ENCODE measurements around the gene LDAH. TPM values are rescaled to one million over a fixed set of nuclear protein-coding genes. Genes with fewer than 3 reads are reported as not detected.
A peak's percentile ranks its signal among the peaks of the same experiment; 100 is the strongest.

The LDAH gene
- total RNA-seq: 10 to 100 TPM; 31.0 to 37.1 TPM

DNA sequence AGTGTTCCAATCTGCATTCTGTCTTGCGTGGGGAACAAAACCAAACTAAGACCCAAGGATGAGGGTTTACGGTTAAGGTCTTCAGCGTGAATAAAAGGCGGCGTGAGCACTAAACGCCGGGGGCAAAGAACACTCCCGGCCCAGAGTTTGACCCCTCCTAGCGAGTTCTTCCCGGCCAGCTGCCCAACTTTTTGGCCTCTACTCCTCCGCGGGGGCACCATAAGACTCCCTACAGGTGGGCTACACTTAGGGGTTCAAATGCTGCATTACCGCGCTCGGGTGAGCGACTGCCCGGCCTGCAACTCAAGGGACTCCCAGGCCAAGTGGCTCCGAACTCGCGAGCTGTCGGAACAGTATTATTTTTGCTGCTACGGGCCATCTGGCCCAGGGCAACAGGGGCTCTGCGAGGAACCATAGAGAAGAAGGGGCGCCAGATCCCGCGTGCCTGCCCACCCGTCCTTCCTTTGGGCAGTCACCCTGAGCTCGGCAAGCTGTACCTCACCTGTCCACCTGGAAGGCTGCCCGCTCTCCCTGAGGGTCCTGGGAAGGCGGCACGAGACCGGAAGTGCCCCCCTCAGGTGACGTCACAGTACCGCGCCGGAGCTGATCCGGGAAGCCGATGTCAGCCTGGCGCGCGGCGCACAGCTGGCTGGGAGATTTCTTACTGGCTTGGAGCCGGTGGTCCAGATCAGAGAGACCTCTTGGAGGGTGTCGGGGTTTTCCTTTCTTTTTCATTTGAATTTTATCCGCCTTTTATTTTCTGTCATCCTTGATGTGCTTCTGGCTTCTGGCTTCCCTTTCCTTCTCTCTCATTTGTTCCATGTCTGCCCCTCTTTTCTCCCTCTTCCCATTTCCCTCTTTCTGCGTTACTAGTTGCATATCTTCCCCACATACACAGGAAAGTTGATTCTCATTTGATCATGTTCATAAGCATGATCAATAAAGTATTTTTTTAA is at the start of gene LDAH:
LDAH (minus strand) TSS at position 567 of the 956 bp plus-strand sequence. CDS start 21,638 bp downstream, outside the sequence.
- DNase-seq (ENCODE audit: low spot score) (peak; percentile 88), ATAC-seq (peak; percentile 80 to 86)
- H3K4me3 Mint-ChIP-seq: peak within 1 kb of the TSS; percentile 84
- no peaks in the 10 kb centered on the region for H3K36me3 Mint-ChIP-seq
- H3K4me1 Mint-ChIP-seq (ENCODE audit: low read depth in 2 of 2): peaks cover 20 to 27% of the 10 kb centered on the region in 2 donors
- no peaks in the 10 kb centered on the region for H3K9me3 Mint-ChIP-seq
- no peaks in the 10 kb centered on the region for H3K27me3 Mint-ChIP-seq
- peak within 1 kb of the TSS; percentile 96 to 97 for H3K27ac Mint-ChIP-seq

DNA sequence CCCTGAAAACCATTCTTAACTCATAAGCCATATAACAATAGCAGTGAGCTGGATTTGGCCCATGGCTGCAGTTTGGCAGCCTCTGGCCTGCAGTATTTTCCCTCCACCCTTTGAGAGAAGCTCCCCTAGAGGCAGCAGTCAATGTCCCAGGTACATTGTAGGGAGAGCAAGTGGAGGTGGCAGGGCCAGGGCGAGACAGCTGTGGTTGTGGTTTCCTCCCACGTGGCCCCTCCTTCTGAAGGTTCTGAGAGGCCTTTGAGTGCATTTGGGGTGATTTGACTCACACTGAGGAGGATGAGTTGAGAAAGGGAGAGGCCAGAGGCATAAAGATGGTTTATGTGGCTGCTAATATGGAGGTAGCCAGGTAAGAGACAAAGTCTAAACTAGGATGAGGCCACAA is 45.5 kb upstream of the LDAH start:
- Mint-ChIP-seq H3K27me3 (peaks cover 35 to 64% of the 10 kb centered on the region in 2 donors), H3K4me1 (ENCODE audit: low read depth in 2 of 2) (no peaks in the 10 kb centered on the region), H3K9me3 (no peaks in the 10 kb centered on the region), H3K27ac (no peak overlapping the region), H3K4me3 (no peak overlapping the region), H3K36me3 (no peaks in the 10 kb centered on the region)
- DNase-seq (ENCODE audit: low spot score): no peak
- peak; percentile 56 to 79 for ATAC-seq

DNA sequence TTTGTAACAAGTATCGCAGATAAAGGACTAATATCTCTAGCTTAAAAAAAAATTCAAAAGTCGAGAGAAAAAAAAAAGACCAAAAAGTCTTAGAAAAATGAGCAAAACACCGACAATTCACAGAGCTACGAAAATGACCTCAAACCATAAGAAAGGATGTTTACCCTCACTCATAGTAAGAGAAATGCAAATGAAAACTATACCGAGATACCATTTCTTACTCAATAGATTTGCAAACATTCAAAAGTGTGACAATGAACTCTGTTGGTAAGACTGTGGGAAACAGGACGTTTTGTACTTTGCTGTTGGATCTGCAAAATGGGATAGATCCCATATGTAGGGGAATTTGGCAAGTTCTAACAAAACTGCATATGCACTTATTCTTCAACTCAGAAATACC is 39.9 kb upstream of the LDAH start:
- peaks cover 13 to 42% of the 10 kb centered on the region in 2 donors for H3K27me3 Mint-ChIP-seq
- no peak overlapping the region for H3K27ac Mint-ChIP-seq
- ATAC-seq: no peak
- no peaks in the 10 kb centered on the region for H3K36me3 Mint-ChIP-seq
- H3K9me3 Mint-ChIP-seq: no peaks in the 10 kb centered on the region
- DNase-seq (ENCODE audit: low spot score): no peak
- no peaks in the 10 kb centered on the region for H3K4me1 Mint-ChIP-seq (ENCODE audit: low read depth in 2 of 2)
- H3K4me3 Mint-ChIP-seq: no peak overlapping the region

DNA sequence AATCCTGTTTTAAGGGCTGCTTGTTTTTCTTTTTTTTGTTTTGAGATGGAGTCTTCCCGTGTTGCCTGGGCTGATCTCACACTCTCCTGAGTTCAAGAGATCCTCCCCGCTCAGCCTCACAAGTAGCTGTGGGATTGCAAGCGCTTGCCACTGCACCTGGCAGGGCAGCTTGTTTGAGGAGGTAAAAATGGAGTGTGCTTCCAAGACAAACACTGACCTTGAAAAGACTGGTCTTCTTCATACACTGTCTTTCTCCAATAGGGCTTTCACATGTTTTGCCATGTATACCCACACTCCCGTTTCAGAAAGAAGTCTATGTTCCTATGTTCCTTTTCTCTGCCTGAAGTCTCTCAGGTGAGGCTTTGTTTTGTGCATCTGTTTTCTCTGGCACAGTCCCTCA is 32.6 kb upstream of the LDAH start:
- Mint-ChIP-seq H3K27ac (no peak overlapping the region), H3K36me3 (no peaks in the 10 kb centered on the region), H3K9me3 (no peaks in the 10 kb centered on the region), H3K4me1 (ENCODE audit: low read depth in 2 of 2) (no peaks in the 10 kb centered on the region), H3K4me3 (no peak overlapping the region), H3K27me3 (peaks cover 11 to 12% of the 10 kb centered on the region in 2 donors)
- DNase-seq (ENCODE audit: low spot score) (no peak), ATAC-seq (no peak)

DNA sequence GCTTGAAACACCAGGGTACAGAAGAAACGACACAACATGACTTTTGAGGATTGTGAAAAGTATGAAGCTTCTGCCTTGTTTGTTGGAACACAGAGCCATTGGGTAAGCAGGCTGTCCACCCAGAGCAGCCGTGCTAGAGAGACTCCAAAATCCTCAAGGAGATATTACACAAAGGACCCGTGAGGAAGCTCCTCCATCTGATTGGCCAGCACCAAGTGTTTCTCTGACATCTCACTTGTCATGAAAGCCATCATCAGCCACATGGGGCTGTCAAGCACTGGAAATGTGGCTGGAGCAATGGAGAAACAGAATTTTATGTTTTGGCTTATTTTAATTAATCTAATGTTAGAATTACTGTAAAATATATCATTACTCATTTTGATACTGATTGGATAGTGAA is 29.8 kb upstream of the LDAH start:
- no peak overlapping the region for H3K27ac Mint-ChIP-seq
- no peak for DNase-seq (ENCODE audit: low spot score)
- H3K36me3 Mint-ChIP-seq: no peaks in the 10 kb centered on the region
- no peaks in the 10 kb centered on the region for H3K4me1 Mint-ChIP-seq (ENCODE audit: low read depth in 2 of 2)
- peaks cover 12 to 17% of the 10 kb centered on the region in 2 donors for H3K27me3 Mint-ChIP-seq
- H3K9me3 Mint-ChIP-seq: no peaks in the 10 kb centered on the region
- ATAC-seq: no peak
- H3K4me3 Mint-ChIP-seq: no peak overlapping the region

DNA sequence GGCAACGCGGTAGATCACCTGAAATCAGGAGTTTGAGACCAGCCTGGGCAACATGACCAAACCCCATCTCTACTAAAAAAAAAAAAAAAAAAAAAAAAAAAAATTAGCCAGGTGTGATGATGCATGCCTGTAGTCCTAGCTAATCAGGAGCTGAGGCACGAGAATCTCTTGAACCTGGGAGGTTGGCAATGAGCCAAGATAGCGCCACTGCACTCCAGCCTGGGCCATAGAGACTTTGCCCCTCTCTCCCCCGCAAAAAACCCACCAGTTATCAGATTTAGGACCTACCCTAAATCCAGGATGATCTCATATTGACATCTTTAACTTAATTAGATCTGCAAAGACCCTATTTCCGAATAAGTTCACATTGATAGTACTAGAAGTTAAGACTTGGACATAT is 29.2 kb upstream of the LDAH start:
- H3K27ac Mint-ChIP-seq: no peak overlapping the region
- no peak for DNase-seq (ENCODE audit: low spot score)
- no peaks in the 10 kb centered on the region for H3K9me3 Mint-ChIP-seq
- H3K4me3 Mint-ChIP-seq: no peak overlapping the region
- H3K36me3 Mint-ChIP-seq: no peaks in the 10 kb centered on the region
- peaks cover 12 to 17% of the 10 kb centered on the region in 2 donors for H3K27me3 Mint-ChIP-seq
- no peak for ATAC-seq
- H3K4me1 Mint-ChIP-seq (ENCODE audit: low read depth in 2 of 2): no peaks in the 10 kb centered on the region

DNA sequence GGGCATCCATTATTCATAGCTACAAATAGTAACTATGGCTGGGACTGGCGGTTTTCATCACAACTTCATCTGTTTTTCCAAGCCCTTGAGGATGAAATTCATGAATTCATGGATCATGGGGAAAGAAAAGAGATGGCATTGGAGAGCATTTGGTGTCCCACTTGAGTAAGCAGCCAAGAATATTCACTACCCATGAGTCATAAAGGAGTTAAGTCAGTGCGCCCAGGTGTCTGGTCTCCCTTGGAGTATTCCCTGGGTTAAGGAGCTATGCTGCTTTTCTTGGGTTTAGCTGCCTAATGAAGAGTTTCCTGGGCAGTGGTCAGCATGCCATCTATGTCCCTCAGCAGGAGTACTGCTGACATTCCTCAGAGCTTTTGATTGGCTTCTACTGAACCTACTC is 21.3 kb upstream of the LDAH start:
- DNase-seq (ENCODE audit: low spot score): no peak

DNA sequence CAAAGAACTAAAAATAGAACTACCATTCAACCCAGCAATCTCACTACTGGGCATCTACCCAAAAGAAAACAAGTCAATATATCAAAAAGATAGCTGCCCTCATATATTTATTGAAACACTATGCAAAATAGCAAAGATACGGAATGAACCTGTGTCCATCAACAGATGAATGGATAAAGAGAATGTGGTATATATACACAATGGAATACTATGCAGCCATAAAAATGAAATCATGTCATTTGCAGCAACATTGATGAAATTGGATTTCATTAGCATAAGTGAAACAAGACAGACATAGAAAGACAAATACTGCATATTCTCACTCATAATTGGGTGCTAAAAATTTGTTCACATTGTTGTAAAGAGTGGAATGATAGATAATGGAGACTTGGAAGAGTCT is 16.2 kb upstream of the LDAH start:
- Mint-ChIP-seq H3K4me3 (no peak overlapping the region), H3K27me3 (peaks cover 40 to 53% of the 10 kb centered on the region in 2 donors)
- no peak for ATAC-seq

More for the DNA sequence above, 21.3 kb upstream of the LDAH start:
- Mint-ChIP-seq H3K9me3 (peaks cover under 1% of the 10 kb centered on the region), H3K27ac (no peak overlapping the region), H3K27me3 (peaks cover 27 to 44% of the 10 kb centered on the region in 2 donors), H3K36me3 (peaks cover under 1% of the 10 kb centered on the region), H3K4me1 (ENCODE audit: low read depth in 2 of 2) (no peaks in the 10 kb centered on the region), H3K4me3 (no peak overlapping the region)
- no peak for ATAC-seq

DNA sequence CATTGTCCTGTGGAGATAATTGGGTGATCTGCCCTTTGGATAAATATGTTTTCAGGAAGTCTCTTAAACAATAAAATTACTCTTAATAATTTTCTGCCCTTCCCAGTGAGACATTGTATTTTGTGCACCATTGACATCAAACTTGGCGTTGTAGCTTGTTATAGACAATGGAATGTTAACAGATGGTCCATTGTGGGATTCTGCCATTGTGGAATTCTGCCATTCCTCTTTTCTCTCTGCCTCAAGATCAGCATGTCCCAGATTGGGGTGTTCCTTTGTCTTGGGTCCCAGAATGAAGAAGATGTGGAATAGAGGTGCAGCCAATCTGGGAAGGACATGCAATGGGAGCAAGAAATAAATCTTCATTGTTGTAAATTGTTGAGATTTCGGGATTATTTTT is 15.1 kb upstream of the LDAH start:
- no peak overlapping the region for H3K4me3 Mint-ChIP-seq
- H3K36me3 Mint-ChIP-seq: peaks cover 4% of the 10 kb centered on the region
- H3K27ac Mint-ChIP-seq: no peak overlapping the region
- peaks cover 42 to 60% of the 10 kb centered on the region in 2 donors for H3K27me3 Mint-ChIP-seq
- no peaks in the 10 kb centered on the region for H3K4me1 Mint-ChIP-seq (ENCODE audit: low read depth in 2 of 2)
- H3K9me3 Mint-ChIP-seq: peaks cover 3% of the 10 kb centered on the region
- DNase-seq (ENCODE audit: low spot score): no peak
- ATAC-seq: no peak

More for the DNA sequence above, 16.2 kb upstream of the LDAH start:
- Mint-ChIP-seq H3K27ac (no peak overlapping the region), H3K9me3 (peaks cover 3% of the 10 kb centered on the region), H3K4me1 (ENCODE audit: low read depth in 2 of 2) (no peaks in the 10 kb centered on the region), H3K36me3 (peaks cover 4% of the 10 kb centered on the region)
- DNase-seq (ENCODE audit: low spot score): no peak

DNA sequence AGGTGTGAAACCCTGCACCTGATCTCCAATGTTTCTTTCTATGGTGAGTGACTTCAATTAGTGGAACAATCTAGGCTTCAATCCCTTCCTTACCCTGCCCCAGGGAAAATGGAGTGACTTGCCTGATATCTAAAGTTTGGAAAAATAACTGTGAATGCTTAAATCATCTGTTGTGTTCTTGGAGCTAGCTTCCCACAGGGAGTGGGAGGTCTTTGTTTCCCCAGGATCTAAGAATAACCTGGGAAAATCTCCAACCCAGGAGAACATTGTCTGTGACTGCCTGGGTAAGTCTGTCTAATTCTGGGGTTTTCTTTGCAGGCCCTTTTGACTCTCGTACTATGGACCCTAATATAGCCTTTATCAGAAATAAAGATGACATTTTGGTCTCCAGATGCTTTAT is 13.6 kb upstream of the LDAH start:
- no peak overlapping the region for H3K4me3 Mint-ChIP-seq
- no peaks in the 10 kb centered on the region for H3K4me1 Mint-ChIP-seq (ENCODE audit: low read depth in 2 of 2)
- DNase-seq (ENCODE audit: low spot score): no peak
- no peak for ATAC-seq
- peaks cover 35 to 54% of the 10 kb centered on the region in 2 donors for H3K27me3 Mint-ChIP-seq
- H3K27ac Mint-ChIP-seq: no peak overlapping the region
- peaks cover 4% of the 10 kb centered on the region for H3K36me3 Mint-ChIP-seq
- H3K9me3 Mint-ChIP-seq: peaks cover 3% of the 10 kb centered on the region

DNA sequence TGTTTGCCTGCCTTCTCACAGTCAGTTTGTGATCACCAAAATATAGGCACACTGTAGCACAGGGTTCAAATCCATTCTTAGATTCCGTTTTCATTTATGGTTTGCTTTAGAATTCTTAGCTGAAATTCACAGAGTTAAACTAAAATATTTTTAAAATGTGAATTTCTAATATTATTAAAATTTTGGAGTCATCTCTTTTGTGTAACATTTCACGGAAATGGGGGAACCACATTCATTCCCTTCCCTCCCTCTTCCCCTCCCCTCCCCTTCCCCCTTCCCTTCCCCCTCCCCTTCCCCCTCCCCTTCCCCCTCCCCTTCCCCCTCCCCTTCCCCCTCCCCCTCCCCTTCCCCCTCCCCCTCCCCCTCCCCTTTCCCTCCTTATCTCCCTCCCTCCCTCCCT is 11.4 kb upstream of the LDAH start:
- no peaks in the 10 kb centered on the region for H3K4me1 Mint-ChIP-seq (ENCODE audit: low read depth in 2 of 2)
- peaks cover 7% of the 10 kb centered on the region for H3K9me3 Mint-ChIP-seq
- peaks cover 42 to 60% of the 10 kb centered on the region in 2 donors for H3K27me3 Mint-ChIP-seq
- no peak for ATAC-seq
- no peak overlapping the region for H3K27ac Mint-ChIP-seq
- no peak overlapping the region for H3K4me3 Mint-ChIP-seq
- no peak for DNase-seq (ENCODE audit: low spot score)
- H3K36me3 Mint-ChIP-seq: peaks cover 4% of the 10 kb centered on the region

DNA sequence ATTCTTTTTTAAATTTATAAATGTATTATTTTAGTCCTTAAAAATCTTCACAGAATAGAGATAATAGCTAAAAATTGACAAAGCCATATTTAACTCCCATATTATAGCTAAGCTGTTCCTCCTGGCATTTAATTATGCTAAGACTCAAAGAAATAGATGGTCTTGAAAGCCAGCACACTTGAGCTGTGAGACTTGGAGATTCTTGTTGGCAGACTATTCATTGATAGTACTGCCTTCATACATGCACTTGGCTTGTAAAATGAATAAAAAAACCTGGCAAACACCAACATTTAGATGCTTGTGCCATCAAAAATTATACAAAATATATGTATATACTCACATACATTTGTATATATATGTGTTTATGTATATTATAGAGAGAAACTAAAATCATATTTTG is 9.7 kb upstream of the LDAH start:
- DNase-seq (ENCODE audit: low spot score) (no peak), ATAC-seq (no peak)
- peaks cover 31 to 48% of the 10 kb centered on the region in 2 donors for H3K27me3 Mint-ChIP-seq
- H3K4me3 Mint-ChIP-seq: no peak overlapping the region
- no peaks in the 10 kb centered on the region for H3K4me1 Mint-ChIP-seq (ENCODE audit: low read depth in 2 of 2)
- no peaks in the 10 kb centered on the region for H3K36me3 Mint-ChIP-seq
- H3K9me3 Mint-ChIP-seq: peaks cover 4% of the 10 kb centered on the region
- H3K27ac Mint-ChIP-seq: no peak overlapping the region

DNA sequence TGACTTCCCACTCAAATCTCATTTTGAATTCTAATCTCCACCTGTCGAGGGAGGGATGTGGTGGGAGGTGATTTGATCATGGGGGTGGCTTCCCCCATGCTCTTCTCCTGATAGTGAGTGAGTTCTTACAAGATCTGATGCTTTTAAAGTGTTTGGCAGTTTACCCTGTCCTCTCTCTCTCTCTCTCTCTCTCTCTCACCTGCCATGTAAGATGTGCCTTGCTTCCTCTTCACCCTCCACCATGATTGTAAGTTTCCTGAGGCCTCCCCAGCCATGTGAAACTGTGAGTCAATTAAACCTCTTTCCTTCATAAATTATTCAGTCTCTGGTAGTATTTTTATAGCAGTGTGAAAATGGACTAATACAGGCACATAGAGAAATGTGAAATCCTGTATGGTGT is 7.0 kb upstream of the LDAH start:
- Mint-ChIP-seq H3K9me3 (peaks cover 4% of the 10 kb centered on the region), H3K27ac (no peak overlapping the region)

DNA sequence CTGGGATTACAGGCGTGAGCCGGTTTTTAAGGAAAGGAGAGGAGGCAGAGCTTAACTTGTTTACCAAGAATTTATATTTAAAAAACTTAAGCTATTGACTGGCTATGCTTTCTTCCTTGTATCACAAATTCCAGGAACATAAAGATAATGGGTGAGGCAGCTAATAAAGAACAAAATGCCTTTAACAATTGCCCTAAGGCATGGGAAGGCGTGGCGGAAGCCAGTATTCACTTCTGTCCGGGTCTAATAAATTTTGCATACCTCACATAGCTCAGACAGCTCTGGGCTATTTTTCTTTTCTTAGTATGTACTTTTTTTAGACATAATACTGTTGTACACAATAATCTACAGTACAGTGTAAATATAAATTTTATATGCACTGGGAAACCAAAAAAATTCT is 1.0 kb upstream of the LDAH start:
- Mint-ChIP-seq H3K4me1 (ENCODE audit: low read depth in 2 of 2) (peaks cover 11 to 18% of the 10 kb centered on the region in 2 donors), H3K4me3 (peak overlapping the region; percentile 4), H3K36me3 (no peaks in the 10 kb centered on the region), H3K9me3 (no peaks in the 10 kb centered on the region), H3K27me3 (no peaks in the 10 kb centered on the region), H3K27ac (peak overlapping the region; percentile 68 to 97)
- DNase-seq (ENCODE audit: low spot score): no peak
- no peak for ATAC-seq

More for the DNA sequence above, 7.0 kb upstream of the LDAH start:
- no peak overlapping the region for H3K4me3 Mint-ChIP-seq
- ATAC-seq (no peak), DNase-seq (ENCODE audit: low spot score) (no peak)
- H3K4me1 Mint-ChIP-seq (ENCODE audit: low read depth in 2 of 2): no peaks in the 10 kb centered on the region
- H3K27me3 Mint-ChIP-seq: peaks cover 24 to 39% of the 10 kb centered on the region in 2 donors
- no peaks in the 10 kb centered on the region for H3K36me3 Mint-ChIP-seq

Measured in natural killer cell treated with Interleukin-12 subunit alpha and Interleukin-12 subunit beta and Interleukin-15 and Interleukin-18, amount 100 ng/mL, for 72 hours (primary cell).